ENCODE measurements around the gene GANC.

- TF ChIP-seq POLR2A (IDR thresholded peaks at IDR 0.05) (no peak), CTCF (IDR thresholded peaks at IDR 0.05) (no peak), EP300 (IDR thresholded peaks at IDR 0.05) (no peak)
Observed at GRCh38 chr15:42373936-42374335, 100.9 kb downstream of the GANC start.

Data from upper lobe of left lung (tissue), 4 donors.